Neural cell (in vitro differentiated cells): ENCODE data around the gene H2BK1. TPM values are rescaled to one million over a fixed set of nuclear protein-coding genes. Genes with fewer than 3 reads are reported as not detected.
A peak's percentile ranks its signal among the peaks of the same experiment; 100 is the strongest.

ENCODE experiments used
- H2AFZ ChIP-seq: fragments of 200-600, 300-800 bp; sonication (generic), shearing (Covaris generic); 2 replicates; pipeline ENCODE4 v1.6.0; 2014; ENCODE audit warnings: low read depth, mild to moderate bottlenecking, antibody characterized with exemption, low read length, moderate library complexity
- H3F3A ChIP-seq: fragments of 200-600 bp; shearing (Covaris generic); 2 replicates; pipeline ENCODE4 v1.6.1; 2016; ENCODE audit warnings: mild to moderate bottlenecking, moderate library complexity, mixed read lengths, antibody characterized with exemption, low read length; ENCODE audit not compliant: insufficient read depth, poor library complexity, severe bottlenecking
- H3K27ac ChIP-seq: fragments of 200-600, 300-800 bp; sonication (generic), shearing (Covaris generic); 2 replicates; pipeline ENCODE4 v1.5.1; 2014; ENCODE audit warnings: mild to moderate bottlenecking, low read length, moderate library complexity
- H3K27me3 ChIP-seq: fragments of 300-800, 200-600 bp; sonication (generic), shearing (Covaris generic); 2 replicates; pipeline ENCODE4 v1.6.0; 2014; ENCODE audit warnings: mild to moderate bottlenecking, low read depth, low read length, moderate library complexity; ENCODE audit not compliant: insufficient read depth
- H3K36me3 ChIP-seq: fragments of 300-800, 200-600 bp; sonication (generic), shearing (Covaris generic); 2 replicates; pipeline ENCODE4 v1.5.1; 2014; ENCODE audit warnings: mild to moderate bottlenecking, antibody characterized with exemption, low read length, moderate library complexity; ENCODE audit not compliant: insufficient read depth
- H3K4me2 ChIP-seq: fragments of 300-800, 200-600 bp; sonication (generic), shearing (Covaris generic); 2 replicates; pipeline ENCODE4 v1.6.0; 2014; ENCODE audit warnings: mild to moderate bottlenecking, low read length
- H3K4me3 ChIP-seq: fragments of 300-800, 200-600 bp; sonication (generic), shearing (Covaris generic); 2 replicates; pipeline ENCODE4 v1.5.1; 2014; ENCODE audit warnings: mild to moderate bottlenecking, low read length, moderate library complexity
- H3K79me2 ChIP-seq: fragments of 200-600 bp; shearing (Covaris generic); replicated peaks from 2 replicates; pipeline ENCODE4 v1.6.0; 2014; ENCODE audit warnings: mild to moderate bottlenecking, low read length, moderate library complexity; ENCODE audit not compliant: insufficient read depth
- H3K9ac ChIP-seq: fragments of 300-800, 200-600 bp; sonication (generic), shearing (Covaris generic); 2 replicates; pipeline ENCODE4 v1.6.1; 2016; ENCODE audit warnings: mild to moderate bottlenecking, low read length, mixed read lengths
- H3K9me2 ChIP-seq: fragments of 200-600 bp; shearing (Covaris generic); 2 replicates; pipeline ENCODE4 v1.6.1; 2016; ENCODE audit warnings: mild to moderate bottlenecking, low read length, mixed read lengths; ENCODE audit not compliant: insufficient read depth
- H3K9me3 ChIP-seq: fragments of 200-600, 300-800 bp; sonication (generic), shearing (Covaris generic); 2 replicates; pipeline ENCODE4 v1.6.1; 2016; ENCODE audit warnings: mild to moderate bottlenecking, mixed run types, low read length, moderate library complexity, mixed read lengths
- H4K20me1 ChIP-seq: fragments of 200-600 bp; shearing (Covaris generic); 2 replicates; pipeline ENCODE4 v1.6.1; 2016; ENCODE audit warnings: mild to moderate bottlenecking, mixed run types; ENCODE audit not compliant: insufficient read depth
- CTCF ChIP-seq: fragments of 450-650 bp; IDR thresholded peaks from 2 replicates; pipeline ENCODE4 v1.5.1; 2014; ENCODE audit warnings: antibody characterized with exemption, mild to moderate bottlenecking, moderate library complexity; ENCODE audit not compliant: poor library complexity, severe bottlenecking
- EP300 ChIP-seq: fragments of 450-650 bp; conservative IDR thresholded peaks from 2 replicates; pipeline ENCODE4 v1.6.1; 2014; ENCODE audit warnings: antibody characterized with exemption, mild to moderate bottlenecking, moderate library complexity; ENCODE audit not compliant: poor library complexity, severe bottlenecking
- MXI1 ChIP-seq: fragments of 450-650 bp; conservative IDR thresholded peaks from 2 replicates; pipeline ENCODE4 v1.6.1; 2014; ENCODE audit warnings: antibody characterized with exemption, mild to moderate bottlenecking; ENCODE audit not compliant: poor library complexity, severe bottlenecking
- POLR2AphosphoS5 ChIP-seq: IDR thresholded peaks from 2 replicates; pipeline ENCODE4 v1.6.1; 2012
- REST ChIP-seq: IDR thresholded peaks from 2 replicates; pipeline ENCODE4 v1.6.1; 2012; ENCODE audit warnings: borderline replicate concordance
- polyA plus RNA-seq: library from polyadenylated mRNA; depleted of rRNA; stranded (reverse); fragments of >200 nt; gene quantifications from 2 replicates; pipeline ENCODE4 v1.2.3, GENCODE V29; 2014

The H2BK1 gene
- polyA plus RNA-seq, 1 donor from 2014 or later: not detected

GRCh38 chr7:151251689-151252560 is 41.6 kb upstream of the H2BK1 start:
- H3K4me3 ChIP-seq: peak overlapping the region; percentile 79
- H4K20me1 ChIP-seq: no peaks in the 10 kb centered on the region
- peak overlapping the region; percentile 96 for H3K9ac ChIP-seq
- peak overlapping the region; percentile 98 for H3K27ac ChIP-seq
- H3K9me3 ChIP-seq: no peaks in the 10 kb centered on the region
- H2AFZ ChIP-seq: peak overlapping the region; percentile 90
- H3K4me2 ChIP-seq: peak overlapping the region; percentile 97
- no peaks in the 10 kb centered on the region for H3K36me3 ChIP-seq
- H3K79me2 ChIP-seq: no peaks in the 10 kb centered on the region
- H3K27me3 ChIP-seq: no peaks in the 10 kb centered on the region
- TF ChIP-seq REST (peak; percentile 79), EP300 (no peak), POLR2AphosphoS5 (peak; percentile 31), MXI1 (peak; percentile 49)
- H3F3A ChIP-seq: peaks cover 4% of the 10 kb centered on the region
- no peaks in the 10 kb centered on the region for H3K9me2 ChIP-seq

GRCh38 chr7:151251328-151251688 is 41.0 kb upstream of the H2BK1 start:
- peak overlapping the region; percentile 60 for H3K4me3 ChIP-seq
- H3K9ac ChIP-seq: peak overlapping the region; percentile 96
- H3K9me3 ChIP-seq: no peaks in the 10 kb centered on the region
- H3K79me2 ChIP-seq: peaks cover 3% of the 10 kb centered on the region
- peak overlapping the region; percentile 74 for H3K27ac ChIP-seq
- no peaks in the 10 kb centered on the region for H3K9me2 ChIP-seq
- peak overlapping the region; percentile 10 for H2AFZ ChIP-seq
- TF ChIP-seq CTCF: peak; percentile 7
- no peak for TF ChIP-seq REST
- peaks cover 4% of the 10 kb centered on the region for H3F3A ChIP-seq
- no peaks in the 10 kb centered on the region for H4K20me1 ChIP-seq
- H3K27me3 ChIP-seq: no peaks in the 10 kb centered on the region
- no peaks in the 10 kb centered on the region for H3K36me3 ChIP-seq
- peak overlapping the region; percentile 52 for H3K4me2 ChIP-seq
